Activated gamma-delta T cell treated with Interleukin-2 at 50 U/mL for 16 hours (primary cell): Measurements from ENCODE around the gene CACNA2D3.

Experiments used
- DNase-seq: peaks from one replicate; pipeline ENCODE4 v3.0.0-alpha.2; 2020

CACNA2D3 gene

DNA sequence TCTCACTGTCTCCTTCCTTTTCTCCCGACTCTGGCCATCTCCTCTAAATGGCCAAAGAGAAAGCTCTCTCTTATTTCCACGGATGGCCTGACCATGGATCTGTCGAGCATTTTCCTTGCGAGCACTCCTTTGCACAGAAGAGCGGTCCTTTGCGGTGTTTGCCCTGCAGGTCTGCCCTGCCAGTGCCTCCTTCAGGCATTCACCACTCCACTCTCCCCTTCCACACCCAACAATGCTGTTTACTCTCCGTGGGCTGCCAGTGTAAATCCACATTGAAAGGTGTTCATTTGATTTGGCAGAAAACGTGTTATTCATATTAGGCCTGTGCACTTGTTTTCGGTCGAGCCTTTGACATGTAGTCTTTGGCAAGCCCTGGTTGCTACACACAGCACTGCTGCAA, 49.6 kb downstream of the CACNA2D3 start:
- DNase-seq = no peak

DNA sequence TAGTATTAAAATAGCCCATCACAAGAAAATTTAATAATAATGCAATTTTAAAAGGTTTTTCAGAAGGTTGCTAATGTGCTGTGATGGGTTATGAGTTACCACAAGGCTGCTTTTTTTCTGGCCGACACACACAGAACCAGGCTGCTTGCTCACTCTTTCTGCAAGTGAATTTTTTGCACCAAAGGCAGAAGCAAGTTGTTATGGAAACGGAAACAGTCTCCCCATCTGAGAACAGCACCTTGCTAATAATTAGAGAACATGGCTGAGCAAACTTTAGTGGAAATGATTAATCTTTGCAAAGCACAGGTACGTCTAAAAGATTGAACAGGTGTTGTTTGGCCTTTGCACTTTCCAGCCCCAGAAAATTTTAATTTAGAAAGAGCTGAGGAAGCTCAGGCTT, 51.0 kb downstream of the CACNA2D3 start:
- no peak for DNase-seq

DNA sequence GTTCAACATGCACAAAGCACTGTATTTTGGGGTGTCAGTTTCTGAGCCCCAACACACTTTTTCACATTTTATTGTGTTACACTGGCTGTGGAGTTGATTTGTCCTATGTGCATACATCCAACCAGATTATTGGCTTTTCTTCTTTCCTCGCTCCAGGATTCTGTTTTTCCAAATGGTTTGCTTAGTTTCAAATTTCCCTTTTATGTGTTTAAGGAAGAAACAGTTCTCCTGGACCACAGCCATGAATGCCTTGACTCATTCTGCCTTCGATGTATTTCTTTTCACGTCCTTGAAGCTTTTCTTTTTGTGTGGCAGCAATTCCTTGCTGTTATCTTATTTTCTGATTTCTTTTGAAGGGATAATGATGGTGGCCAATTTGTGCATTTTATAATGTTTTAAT, 53.8 kb downstream of the CACNA2D3 start:
- DNase-seq = no peak

DNA sequence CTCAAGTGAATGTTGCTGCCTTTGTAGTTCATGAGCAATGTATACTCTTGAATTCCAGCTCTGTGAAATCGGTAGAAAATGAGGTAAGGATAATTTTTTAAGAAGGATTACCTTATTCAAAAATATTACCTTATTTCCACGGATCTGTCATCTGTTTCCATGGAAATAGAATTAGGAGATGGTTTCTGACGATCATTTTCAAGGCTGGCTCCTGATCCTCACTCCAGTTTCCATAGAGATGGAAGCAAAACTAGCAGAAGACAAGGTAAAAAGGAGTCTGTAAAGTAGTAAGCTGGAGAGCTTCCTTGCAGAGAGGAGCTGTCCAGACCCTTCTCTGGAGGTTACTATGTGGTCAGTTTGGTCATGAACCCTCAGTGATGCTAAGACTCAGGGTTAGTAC, 55.5 kb downstream of the CACNA2D3 start:
- DNase-seq = no peak

DNA sequence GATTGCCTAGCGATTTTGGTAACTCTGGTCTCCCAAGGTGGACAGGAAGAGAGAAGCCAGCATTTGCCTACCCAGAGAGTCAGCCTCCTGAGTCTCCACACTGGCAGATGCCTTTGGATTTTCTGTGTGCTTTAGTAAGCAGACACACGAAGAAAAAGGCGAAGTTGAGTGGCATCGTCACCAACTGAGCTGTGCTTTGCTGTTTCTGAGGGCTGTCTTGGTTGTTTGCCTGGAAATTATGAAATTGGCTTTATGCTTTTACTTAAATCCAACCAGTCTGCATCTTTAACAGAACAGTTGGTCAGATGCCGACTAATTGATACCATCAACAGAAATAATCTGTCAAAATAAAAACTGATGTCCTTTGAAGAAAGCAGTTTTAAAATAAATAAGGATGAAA, 56.0 kb downstream of the CACNA2D3 start:
- DNase-seq = no peak

DNA sequence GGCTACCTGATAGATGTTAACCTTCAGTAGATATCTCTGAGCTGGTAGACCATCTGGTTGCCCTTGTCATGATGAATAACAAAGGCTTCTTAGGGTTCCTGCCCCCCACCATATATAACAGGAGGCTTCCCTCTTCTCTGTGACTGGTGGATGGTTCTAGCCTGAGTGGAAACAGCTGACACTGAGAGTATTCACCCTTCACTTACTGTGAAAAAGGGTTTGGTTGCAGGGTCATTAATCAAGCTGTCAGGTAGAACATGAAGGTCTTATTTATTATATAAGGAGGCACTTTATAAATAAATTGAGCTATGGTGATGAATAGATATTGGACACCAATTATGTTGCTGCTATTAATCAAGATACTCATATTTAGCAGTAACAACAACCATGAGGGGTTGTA, 58.6 kb downstream of the CACNA2D3 start:
- no peak for DNase-seq

DNA sequence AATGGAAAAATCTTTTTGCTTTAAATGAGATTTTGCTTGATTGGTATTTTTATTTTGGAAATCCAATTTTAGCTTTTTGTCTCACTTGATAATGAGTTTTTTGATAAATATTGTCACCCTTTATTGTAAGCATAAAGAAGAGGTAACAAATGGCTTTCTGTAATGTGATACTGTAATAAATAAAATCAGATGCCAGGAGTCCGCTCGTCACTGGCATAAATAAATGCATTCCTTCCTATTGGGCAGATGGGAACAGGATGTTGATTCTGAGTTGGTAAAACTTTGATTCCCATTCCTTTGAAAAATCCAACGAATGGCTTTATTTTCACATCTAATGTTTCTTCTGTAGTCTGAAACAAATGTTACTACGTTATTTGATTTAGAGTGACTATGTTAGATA, 59.9 kb downstream of the CACNA2D3 start:
- no peak for DNase-seq

DNA sequence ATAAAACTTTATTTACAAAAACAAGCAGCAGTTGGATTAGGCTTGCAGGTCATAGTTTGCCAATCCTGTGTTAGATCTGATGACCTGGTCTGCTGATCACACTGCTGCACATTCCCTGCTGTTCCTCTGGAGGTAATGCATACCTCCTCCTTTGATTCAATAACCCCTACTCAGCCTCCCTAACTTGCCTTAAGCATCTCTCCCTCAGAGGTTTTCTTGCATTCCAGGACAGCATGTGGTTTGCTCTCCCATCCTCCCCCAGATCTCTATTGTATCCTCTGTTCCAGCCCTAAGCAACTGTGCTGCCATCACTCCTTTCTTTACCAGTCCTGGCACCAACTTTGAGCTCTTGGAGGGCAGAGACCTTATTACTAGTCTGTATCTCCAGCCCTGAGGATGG, 63.4 kb downstream of the CACNA2D3 start:
- DNase-seq = no peak

DNA sequence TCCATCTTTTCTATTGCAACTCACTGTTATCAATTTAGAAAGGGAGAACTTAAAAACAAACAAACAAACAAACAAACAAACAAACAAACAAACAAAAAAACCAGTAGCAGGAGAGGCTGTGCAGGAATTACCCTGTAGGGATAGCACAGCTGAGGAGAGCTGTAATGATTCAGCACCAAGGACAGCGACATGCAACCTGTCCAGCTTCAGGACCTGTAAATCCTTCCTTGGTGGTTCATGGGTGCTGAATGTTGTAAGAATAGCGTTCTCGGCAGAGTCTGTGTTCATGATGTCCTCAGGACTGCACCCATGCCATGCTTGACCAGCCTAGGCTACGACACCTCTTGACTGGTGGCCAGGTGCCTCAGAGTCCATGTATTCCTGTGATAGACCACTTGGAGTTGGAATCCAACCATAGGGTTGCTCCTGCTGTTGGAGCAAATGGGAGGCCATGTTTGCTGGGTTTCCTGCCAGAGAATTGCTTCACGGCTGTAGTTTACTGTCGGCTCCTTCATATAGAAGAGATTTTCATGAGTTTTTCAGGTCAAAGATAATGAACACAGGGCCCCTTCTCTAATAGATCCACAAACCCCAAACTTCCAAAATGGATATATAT, 65.9 kb downstream of the CACNA2D3 start:
- DNase-seq = peak; percentile 6

DNA sequence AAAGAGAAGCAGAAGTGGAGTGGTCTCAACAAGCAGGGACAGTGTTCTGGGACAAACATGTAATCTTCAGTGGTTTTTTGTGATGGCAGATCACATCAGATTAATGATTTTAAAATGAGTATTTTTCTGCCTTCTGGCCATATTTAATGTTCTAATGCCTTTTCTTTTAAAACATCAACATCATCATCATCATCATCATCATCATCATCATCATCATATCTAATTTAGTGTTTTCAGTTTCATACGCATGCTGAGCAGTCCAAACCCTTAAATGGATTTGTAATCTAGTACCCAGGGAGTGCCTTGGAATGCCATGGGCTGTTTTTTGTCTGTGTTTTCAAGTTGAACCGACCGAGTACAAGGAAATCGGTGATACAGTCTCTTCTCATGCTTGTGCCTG, 68.9 kb downstream of the CACNA2D3 start:
- no peak for DNase-seq

DNA sequence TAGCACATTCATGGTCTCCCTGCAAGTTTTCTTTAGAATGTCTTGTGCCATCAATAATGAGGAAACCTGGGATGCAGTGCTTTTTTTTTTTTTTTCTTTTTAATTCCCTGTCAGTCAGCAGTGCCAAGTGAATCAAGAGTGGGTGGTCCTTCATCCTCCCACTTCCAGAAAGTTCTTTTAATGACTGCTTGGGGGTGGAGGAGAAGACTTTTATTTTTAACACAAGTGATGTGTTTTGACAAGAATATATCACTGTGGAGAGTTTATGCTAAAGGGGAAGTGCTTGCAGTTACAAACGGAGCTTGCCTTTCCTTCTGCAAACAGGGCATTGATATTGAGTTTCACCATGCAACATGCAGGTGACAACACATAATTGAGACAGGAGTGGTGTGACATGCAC, 69.7 kb downstream of the CACNA2D3 start:
- DNase-seq = no peak

DNA sequence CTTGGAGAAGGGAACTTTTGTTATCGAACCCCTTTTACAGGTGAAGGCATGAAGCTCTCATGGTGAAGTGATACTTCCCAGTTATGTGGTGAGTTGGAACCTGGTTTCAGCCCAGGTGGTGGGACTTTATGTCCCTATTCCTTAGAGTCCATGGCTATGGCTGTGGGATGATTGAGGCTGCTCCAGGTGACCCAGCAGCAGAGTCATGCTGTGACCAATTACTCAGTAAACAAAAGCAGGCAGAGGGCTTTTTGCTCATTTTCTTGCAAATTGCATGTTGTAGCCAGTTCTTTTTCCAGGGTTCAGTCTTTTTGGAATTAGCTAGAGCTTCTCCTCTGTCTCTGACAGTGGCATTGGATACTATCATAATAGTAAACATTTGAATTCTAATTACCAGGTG, 70.7 kb downstream of the CACNA2D3 start:
- DNase-seq = no peak

DNA sequence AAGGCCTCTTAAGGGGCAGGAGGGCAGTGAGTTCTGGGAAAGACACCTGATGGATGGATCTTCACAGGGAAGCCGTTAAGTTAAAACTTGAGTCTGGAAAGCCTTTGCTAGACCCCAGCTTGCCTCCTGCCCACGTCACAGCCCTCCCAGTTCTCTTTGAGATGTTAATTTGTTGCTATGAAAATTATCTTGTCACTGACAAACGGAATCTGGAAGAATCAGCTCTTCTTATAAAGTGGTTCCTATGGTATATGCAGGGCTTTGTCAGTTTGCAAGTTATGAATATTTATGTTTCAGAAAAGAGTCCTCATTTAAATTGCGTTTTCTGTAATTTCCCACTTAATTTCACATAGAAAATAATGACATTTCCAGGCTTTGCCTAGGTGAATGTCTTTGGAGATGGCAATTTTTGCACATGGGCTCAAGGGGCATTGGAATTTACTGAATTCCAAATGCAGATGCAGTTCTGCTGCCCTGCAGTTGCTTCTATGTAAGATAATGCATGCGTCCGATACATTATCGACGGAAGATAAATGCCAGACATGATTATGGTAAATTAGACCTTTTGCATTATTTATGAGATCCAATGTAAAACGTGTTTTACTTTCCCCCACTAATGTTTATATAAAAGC, 74.1 kb downstream of the CACNA2D3 start:
- DNase-seq = no peak

DNA sequence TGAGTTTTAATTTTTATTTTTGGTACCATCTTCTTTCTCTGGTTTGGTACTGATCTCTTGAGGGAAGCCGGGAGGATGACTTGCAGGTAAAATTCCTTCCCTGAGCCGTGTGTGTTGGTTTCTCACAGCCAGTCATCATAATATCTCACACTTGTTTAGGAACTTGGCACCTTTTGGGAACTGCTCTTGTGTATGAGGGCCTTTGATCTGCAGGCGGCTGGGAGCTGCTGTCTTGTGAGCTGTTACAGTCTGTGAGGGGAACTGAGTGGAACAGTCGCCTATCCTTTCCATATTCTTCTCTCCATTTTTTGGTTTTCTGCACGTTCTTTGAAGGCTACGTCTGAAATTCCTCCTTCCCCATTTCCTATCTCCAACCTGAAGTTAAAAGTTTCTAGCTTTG, 75.2 kb downstream of the CACNA2D3 start:
- DNase-seq = no peak

DNA sequence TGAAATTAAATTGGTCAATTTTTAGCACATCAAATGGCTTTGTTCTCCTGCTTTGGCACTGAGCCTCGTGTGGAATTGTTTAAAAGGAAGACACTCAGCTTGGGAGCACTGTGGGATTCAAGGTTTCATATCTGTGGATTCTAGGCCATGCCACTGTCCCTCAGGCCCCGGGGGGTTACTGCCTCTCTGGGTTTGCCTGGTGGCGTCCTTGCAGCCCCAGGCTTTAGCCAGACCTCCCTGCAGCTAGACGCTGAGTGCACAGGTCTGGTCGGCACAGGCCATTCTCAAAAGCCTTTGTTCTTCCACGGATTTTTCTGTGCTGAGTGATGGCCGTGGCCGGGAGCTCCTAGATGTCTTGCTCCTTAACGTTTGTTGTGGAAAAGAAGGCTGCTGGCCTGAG, 76.2 kb downstream of the CACNA2D3 start:
- no peak for DNase-seq

DNA sequence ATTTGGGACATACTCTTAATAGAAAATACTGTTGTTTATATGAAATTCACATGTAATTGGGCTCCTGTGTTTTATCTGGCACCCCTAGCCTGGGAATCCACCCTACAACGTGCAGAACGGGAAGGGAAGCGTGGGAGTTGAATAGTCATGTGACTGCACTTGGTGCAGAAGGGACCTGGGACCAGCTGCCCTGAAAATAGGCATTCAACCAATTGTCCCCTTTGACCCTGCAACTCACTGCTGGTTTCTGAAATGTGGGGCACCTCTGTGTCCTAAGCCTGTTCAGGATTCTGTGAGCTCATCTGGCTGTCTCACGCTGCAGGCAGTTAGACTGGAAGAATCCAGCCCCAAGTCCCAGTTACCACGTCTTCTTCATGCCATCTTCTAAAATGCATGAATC, 79.7 kb downstream of the CACNA2D3 start:
- no peak for DNase-seq

DNA sequence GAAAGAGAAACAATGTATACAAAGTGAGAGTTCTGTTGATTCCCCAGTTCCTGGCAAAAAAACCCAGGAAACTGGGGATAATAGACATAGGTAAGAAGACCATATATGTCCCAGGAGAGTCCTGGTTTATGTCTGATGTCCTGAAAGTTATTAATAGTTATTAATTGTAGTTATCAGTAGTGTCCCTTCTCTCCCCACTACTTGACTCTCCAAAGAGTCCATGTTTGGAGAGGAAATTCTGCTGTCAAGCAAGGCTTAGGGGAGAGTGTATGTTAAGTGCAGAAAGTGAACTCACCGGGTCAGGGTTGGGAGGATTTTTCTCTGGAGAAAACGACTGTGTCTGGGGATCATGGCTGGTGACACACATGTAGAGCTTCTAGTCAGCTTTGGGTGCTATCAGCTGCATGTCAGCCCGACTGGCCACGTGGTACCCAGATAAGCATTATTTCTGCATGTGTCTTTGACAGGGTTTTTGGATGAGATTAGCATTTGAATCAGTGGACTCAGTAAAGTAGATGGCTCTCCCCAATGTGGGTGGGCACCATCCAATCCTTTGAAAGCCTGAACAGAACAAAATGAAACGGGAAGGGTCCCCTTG, 80.4 kb downstream of the CACNA2D3 start:
- DNase-seq = no peak

DNA sequence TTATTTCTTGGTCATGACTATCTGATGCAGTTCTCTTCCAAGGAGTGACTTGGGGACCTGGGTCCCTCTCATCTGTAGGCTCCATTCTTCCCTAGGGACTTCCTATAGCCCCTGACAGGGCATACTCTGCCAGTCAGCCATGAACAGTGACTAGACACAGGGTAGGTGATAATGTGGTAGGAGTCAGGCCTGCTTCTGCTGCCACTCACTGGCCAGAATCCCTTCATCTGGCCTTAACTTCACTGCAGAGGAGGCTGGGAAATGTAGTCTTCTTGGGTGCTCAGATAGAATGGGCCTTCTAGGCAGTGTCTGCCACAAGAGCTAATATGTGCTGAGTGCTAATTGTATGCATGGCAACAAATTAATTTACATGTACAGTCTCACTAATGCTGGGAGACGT, 84.5 kb downstream of the CACNA2D3 start:
- DNase-seq = no peak

DNA sequence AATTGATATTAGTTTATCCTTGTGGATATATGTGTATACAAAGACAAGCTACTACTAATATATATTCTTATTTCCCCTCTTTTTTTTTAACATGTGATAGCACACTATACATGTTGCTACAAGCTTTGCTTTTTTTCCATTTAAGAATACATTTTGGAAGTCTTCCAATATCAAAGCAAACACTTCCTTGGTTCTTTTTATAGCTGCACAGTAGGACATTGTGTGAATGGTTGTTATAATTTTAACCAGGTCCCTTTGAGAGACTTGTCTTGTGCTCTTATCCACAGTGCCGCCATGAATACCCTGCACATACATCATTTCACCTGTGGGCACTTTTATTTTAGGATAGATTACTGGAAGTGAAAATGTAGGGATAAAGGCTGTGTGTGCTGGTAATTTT, 88.7 kb downstream of the CACNA2D3 start:
- DNase-seq = no peak

DNA sequence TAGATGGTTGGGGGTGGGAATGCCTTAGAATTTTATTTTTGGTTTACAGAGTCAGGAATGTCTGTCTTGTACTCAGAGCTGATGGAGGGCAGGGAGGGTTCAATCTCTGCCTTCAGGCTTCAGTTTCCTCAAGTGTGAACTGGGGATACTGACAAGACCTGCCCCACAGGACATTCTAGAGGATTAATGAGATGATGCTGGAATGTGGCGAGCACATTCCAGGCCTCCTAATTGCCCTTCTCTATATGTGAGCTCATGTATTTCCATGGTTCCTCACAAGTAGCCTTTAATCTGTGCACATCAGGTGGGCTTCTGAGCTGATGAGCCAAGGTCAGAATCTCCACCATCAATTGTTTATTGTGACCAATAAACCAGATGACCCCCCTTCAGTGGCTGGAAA, 90.4 kb downstream of the CACNA2D3 start:
- DNase-seq = no peak

DNA sequence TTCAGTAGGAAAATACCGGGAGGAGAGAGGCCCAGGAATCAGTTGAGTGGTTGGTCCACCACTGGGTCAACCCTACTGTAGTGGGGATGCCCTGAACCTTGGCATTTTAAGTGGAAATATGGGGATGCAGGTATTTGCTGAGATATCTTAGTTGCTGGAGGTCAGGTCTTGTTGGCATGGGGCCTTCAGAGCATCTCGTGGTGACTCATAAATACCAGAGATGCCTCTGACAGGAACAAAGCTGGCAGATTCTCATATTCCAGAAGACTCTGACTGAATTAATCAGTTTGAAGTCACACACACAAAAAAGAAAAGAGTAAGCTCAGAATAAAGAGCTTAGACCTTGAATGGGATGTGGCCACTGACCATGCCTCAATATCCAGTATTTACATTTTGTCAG, 91.6 kb downstream of the CACNA2D3 start:
- DNase-seq = no peak

DNA sequence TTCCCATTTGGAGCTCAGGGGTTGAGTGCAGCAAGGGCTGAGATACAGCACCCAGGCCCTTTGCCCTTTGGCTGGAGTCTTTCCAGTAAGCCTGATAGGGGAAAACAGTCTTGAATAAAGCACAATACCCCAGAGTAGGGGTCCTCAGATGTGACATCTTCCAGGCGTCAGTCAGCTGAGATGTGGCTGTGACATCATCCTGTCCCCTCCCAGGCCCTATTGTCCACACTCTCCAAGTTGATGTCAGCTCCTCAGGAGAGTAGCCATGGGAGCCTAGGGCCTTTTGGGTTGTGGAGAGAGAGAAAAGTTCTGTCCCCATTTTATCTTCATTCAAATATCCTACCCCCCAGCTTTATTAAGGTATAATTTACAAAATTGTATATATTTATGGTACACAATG, 92.5 kb downstream of the CACNA2D3 start:
- DNase-seq = no peak

DNA sequence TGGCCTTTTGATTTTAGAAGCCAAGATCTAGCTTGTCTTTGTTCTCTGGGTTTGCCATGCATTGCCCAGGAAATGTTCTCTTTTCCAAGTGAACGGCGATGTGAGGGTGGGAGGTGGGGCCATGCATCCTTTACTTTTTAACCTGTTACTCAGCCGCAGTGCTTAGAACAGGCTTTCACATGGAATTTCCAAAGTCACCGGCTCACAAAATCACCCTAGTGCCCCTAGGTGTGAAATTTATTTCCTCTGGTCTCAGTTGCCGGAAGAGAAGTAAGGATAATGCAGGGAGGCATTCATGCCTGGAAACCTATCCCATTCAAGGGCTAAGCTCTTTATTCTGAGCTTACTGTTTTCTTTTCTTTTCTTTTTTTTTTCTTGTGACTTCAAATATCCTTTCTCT, 93.2 kb downstream of the CACNA2D3 start:
- no peak for DNase-seq

DNA sequence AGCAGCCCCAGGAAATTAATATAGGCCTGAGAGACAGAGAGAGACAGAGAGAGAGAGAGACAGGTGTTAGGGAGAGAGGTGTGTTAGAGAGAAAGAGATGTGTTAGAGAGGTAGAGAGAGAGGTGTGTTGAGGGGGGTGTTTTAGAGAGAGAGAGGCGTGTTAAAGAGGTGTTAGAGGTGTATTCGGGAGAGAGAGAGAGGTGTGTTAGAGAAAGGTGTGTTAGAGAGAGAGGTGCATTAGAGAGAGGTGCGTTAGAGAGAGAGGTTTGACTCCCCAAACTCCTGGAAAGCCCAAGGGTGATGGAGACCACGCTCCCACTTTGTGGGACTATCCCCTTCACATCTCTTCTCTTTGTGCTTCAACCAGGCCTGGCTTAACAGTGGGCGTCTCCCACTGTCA, 95.5 kb downstream of the CACNA2D3 start:
- DNase-seq = no peak

DNA sequence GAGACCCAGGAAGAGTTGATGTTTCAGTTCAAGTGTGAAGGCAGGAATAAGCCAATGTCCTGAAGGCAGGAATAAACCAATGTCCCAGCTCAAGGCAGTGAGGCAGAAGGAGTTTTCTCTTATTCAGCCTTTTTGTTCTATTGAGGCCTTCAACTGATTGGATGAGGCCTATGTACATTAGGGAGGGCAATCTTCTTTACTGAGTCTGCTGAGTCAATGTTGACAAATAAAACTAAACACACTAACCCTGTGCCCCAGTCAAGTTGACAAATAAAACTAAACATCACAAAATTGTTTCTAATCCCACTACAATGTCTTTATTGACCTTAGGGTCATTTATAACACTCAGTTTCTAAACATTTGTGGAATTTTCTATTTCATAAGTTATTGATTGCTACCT, 100.0 kb downstream of the CACNA2D3 start:
- no peak for DNase-seq
